ENCODE data around the gene EN2. TPM values are rescaled to one million over a fixed set of nuclear protein-coding genes. Genes with fewer than 3 reads are reported as not detected.

Gene EN2
- total RNA-seq, 2 experiments from 2014 or later: not detected

- H3K4me1 ChIP-seq (ENCODE audit: insufficient read depth, low read length): no peaks in the 10 kb centered on the region
- H3K9me3 Mint-ChIP-seq: no peaks in the 10 kb centered on the region
- peaks cover 18% of the 10 kb centered on the region for H3K27me3 Mint-ChIP-seq
- H3K4me1 Mint-ChIP-seq (ENCODE audit: low read depth): no peaks in the 10 kb centered on the region
- peaks cover 0 to 3% of the 10 kb centered on the region in 2 experiments for H3K9me3 ChIP-seq (ENCODE audit: control insufficient read depth in 1 of 2, insufficient read depth in 1 of 2, low read length in 2 of 2)
- H3K36me3 ChIP-seq (ENCODE audit: insufficient read depth, low read length): no peaks in the 10 kb centered on the region
- peaks cover 0 to 5% of the 10 kb centered on the region in 2 experiments for H3K27me3 ChIP-seq (ENCODE audit: control insufficient read depth in 1 of 2, insufficient read depth in 2 of 2, low read length in 2 of 2)
- no peak overlapping the region for H3K27ac Mint-ChIP-seq
- H3K27ac ChIP-seq (ENCODE audit: low read depth in 1 of 2, low read length in 2 of 2): no peak overlapping the region
- intact Hi-C loops (cut with DNase I, micrococcal nuclease): no loop called here
- POLR2A ChIA-PET: no interaction called here
- no peaks in the 10 kb centered on the region for H3K36me3 Mint-ChIP-seq (ENCODE audit: low read depth)
- H3K4me3 Mint-ChIP-seq: no peak overlapping the region
- DNase-seq (no peak), ATAC-seq (ENCODE audit: poor library complexity) (no peak)
- H3K4me3 ChIP-seq (ENCODE audit: low read length): no peak overlapping the region
- CTCF ChIA-PET: no interaction called here
- TF ChIP-seq CTCF (IDR thresholded peaks at IDR 0.05): no peak
Measured at GRCh38 chr7:155418941-155419755, 38.8 kb upstream of the EN2 start.

- CTCF ChIA-PET: no interaction called here
- DNase-seq (no peak), ATAC-seq (ENCODE audit: poor library complexity) (no peak)
- POLR2A ChIA-PET: no interaction called here
- H3K4me1 ChIP-seq (ENCODE audit: insufficient read depth, low read length): no peaks in the 10 kb centered on the region
- H3K27ac Mint-ChIP-seq: no peak overlapping the region
- intact Hi-C loops (cut with DNase I, micrococcal nuclease): no loop called here
- no peak overlapping the region for H3K4me3 Mint-ChIP-seq
- no peaks in the 10 kb centered on the region for H3K4me1 Mint-ChIP-seq (ENCODE audit: low read depth)
- no peak for TF ChIP-seq CTCF (IDR thresholded peaks at IDR 0.05)
- peaks cover 0 to 5% of the 10 kb centered on the region in 2 experiments for H3K27me3 ChIP-seq (ENCODE audit: control insufficient read depth in 1 of 2, insufficient read depth in 2 of 2, low read length in 2 of 2)
- peaks cover 0 to 3% of the 10 kb centered on the region in 2 experiments for H3K9me3 ChIP-seq (ENCODE audit: control insufficient read depth in 1 of 2, insufficient read depth in 1 of 2, low read length in 2 of 2)
- H3K27ac ChIP-seq (ENCODE audit: low read depth in 1 of 2, low read length in 2 of 2): no peak overlapping the region
- H3K27me3 Mint-ChIP-seq: peaks cover 28% of the 10 kb centered on the region
- no peaks in the 10 kb centered on the region for H3K36me3 ChIP-seq (ENCODE audit: insufficient read depth, low read length)
- no peaks in the 10 kb centered on the region for H3K36me3 Mint-ChIP-seq (ENCODE audit: low read depth)
- H3K4me3 ChIP-seq (ENCODE audit: low read length): no peak overlapping the region
- no peaks in the 10 kb centered on the region for H3K9me3 Mint-ChIP-seq
Measured at GRCh38 chr7:155420116-155420515, 37.8 kb upstream of the EN2 start.

- ATAC-seq (ENCODE audit: poor library complexity) (no peak), DNase-seq (no peak)
- ChIA-PET CTCF (no interaction called here), POLR2A (no interaction called here)
- H3K4me3 Mint-ChIP-seq: no peak overlapping the region
- H3K27me3 Mint-ChIP-seq: peaks cover 39% of the 10 kb centered on the region
- H3K36me3 Mint-ChIP-seq (ENCODE audit: low read depth): no peaks in the 10 kb centered on the region
- intact Hi-C loops (cut with DNase I, micrococcal nuclease): no loop called here
- no peak overlapping the region for H3K27ac Mint-ChIP-seq
- peaks cover 0 to 6% of the 10 kb centered on the region in 2 experiments for H3K9me3 ChIP-seq (ENCODE audit: control insufficient read depth in 1 of 2, insufficient read depth in 1 of 2, low read length in 2 of 2)
- H3K27me3 ChIP-seq (ENCODE audit: control insufficient read depth in 1 of 2, insufficient read depth in 2 of 2, low read length in 2 of 2): peaks cover 0 to 3% of the 10 kb centered on the region in 2 experiments
- H3K27ac ChIP-seq (ENCODE audit: low read depth in 1 of 2, low read length in 2 of 2): no peak overlapping the region
- no peak overlapping the region for H3K4me3 ChIP-seq (ENCODE audit: low read length)
- no peaks in the 10 kb centered on the region for H3K9me3 Mint-ChIP-seq
- no peaks in the 10 kb centered on the region for H3K36me3 ChIP-seq (ENCODE audit: insufficient read depth, low read length)
- no peaks in the 10 kb centered on the region for H3K4me1 ChIP-seq (ENCODE audit: insufficient read depth, low read length)
- no peaks in the 10 kb centered on the region for H3K4me1 Mint-ChIP-seq (ENCODE audit: low read depth)
- TF ChIP-seq CTCF (IDR thresholded peaks at IDR 0.05): no peak
Measured at GRCh38 chr7:155422151-155422550, 35.8 kb upstream of the EN2 start.

Measured in CD4-positive, alpha-beta T cell (primary cell).